HEK293 (cell line): ENCODE data around the gene TNFRSF8.
"Not testable (repeated sequence)": the region's sequence is repeated elsewhere in the genome, so short reads cannot be mapped to it uniquely, and the experiment has no call there.

ENCODE experiments used
- CTCF ChIA-PET: fragments of 350-600 bp; formaldehyde crosslinking; extraction: SDS; loops from one replicate; lab custom pipeline; 2021; ENCODE audit warnings: antibody characterized with exemption; lab: Yijun Ruan, JAX
- POLR2A ChIA-PET: fragments of 300-600 bp; formaldehyde crosslinking; extraction: SDS; loops from one replicate; lab custom pipeline; 2020; ENCODE audit warnings: antibody characterized with exemption, inconsistent platforms; lab: Yijun Ruan, JAX
- H3K27ac ChIP-seq: fragments of 200-500 bp; sonication (Bioruptor generic); 2 replicates; pipeline ENCODE4 v1.5.1; 2014; ENCODE audit warnings: low read depth, low read length, control low read depth, inconsistent platforms; ENCODE audit errors: extremely low read depth
- H3K36me3 ChIP-seq, 2 experiments: fragments of 200-500 bp in 1 of 2; sonication (Bioruptor generic) in 1 of 2; 1 replicate in 1 of 2; 2 replicates in 1 of 2; pipeline ENCODE4 v1.5.1; 2014 to 2017; ENCODE audit warnings: inconsistent platforms in 2 of 2, low read length in 2 of 2; ENCODE audit not compliant: control insufficient read depth in 2 of 2, insufficient read depth in 1 of 2
- H3K4me1 ChIP-seq: fragments of 200-500 bp; sonication (Bioruptor generic); 2 replicates; pipeline ENCODE4 v1.5.1; 2014; ENCODE audit warnings: mild to moderate bottlenecking, low read length, inconsistent platforms; ENCODE audit not compliant: control insufficient read depth, insufficient read depth
- H3K4me3 ChIP-seq: 2 replicates; pipeline ENCODE4 v1.5.1; 2011; ENCODE audit warnings: low read depth, mild to moderate bottlenecking, control low read depth, low read length, moderate library complexity
- H3K9me3 ChIP-seq: fragments of 200-500 bp; sonication (Bioruptor generic); 2 replicates; pipeline ENCODE4 v1.5.1; 2014; ENCODE audit warnings: low read depth, low read length, inconsistent platforms; ENCODE audit not compliant: control insufficient read depth, insufficient read depth
- EGR2 ChIP-seq: fragments of 450-650 bp; formaldehyde crosslinking; IDR thresholded peaks from 2 replicates; pipeline ENCODE4 v1.5.1; 2016; ENCODE audit warnings: low read depth, missing biosample characterization, missing genetic modification characterization
- FEZF1 ChIP-seq: fragments of 450-650 bp; formaldehyde crosslinking; IDR thresholded peaks from 2 replicates; pipeline ENCODE4 v1.5.1; 2016; ENCODE audit warnings: missing biosample characterization, missing genetic modification characterization
- GLIS2 ChIP-seq: fragments of 450-650 bp; formaldehyde crosslinking; IDR thresholded peaks from 2 replicates; pipeline ENCODE4 v1.5.1; 2016; ENCODE audit warnings: missing biosample characterization, missing genetic modification characterization
- MYNN ChIP-seq: fragments of 450-650 bp; formaldehyde crosslinking; IDR thresholded peaks from 2 replicates; pipeline ENCODE4 v1.5.1; 2016; ENCODE audit warnings: missing biosample characterization, missing genetic modification characterization, borderline replicate concordance
- ZFHX2 ChIP-seq: fragments of 450-650 bp; formaldehyde crosslinking; conservative IDR thresholded peaks from 2 replicates; pipeline ENCODE4 v1.5.1; 2016; ENCODE audit warnings: missing biosample characterization, missing genetic modification characterization
- ZNF274 ChIP-seq, 2 experiments: fragments of 200-500 bp in 1 of 2; fragments of 450-650 bp in 1 of 2; sonication (Bioruptor generic) in 1 of 2; formaldehyde crosslinking in 1 of 2; IDR thresholded peaks; 2 replicates each; pipeline versions ENCODE4 v1.5.1 to v1.6.1; 2014 to 2016; ENCODE audit warnings: borderline replicate concordance in 1 of 2, inconsistent platforms in 1 of 2, low read length in 1 of 2, missing biosample characterization in 1 of 2, missing genetic modification characterization in 1 of 2
- ZNF341 ChIP-seq: fragments of 450-650 bp; formaldehyde crosslinking; IDR thresholded peaks from 2 replicates; pipeline ENCODE4; 2016; ENCODE audit warnings: low read depth, missing biosample characterization, missing genetic modification characterization
- ZNF473 ChIP-seq: fragments of 450-650 bp; formaldehyde crosslinking; IDR thresholded peaks from 2 replicates; pipeline ENCODE4 v1.5.1; 2017; ENCODE audit warnings: missing biosample characterization, missing genetic modification characterization
- ZNF621 ChIP-seq: fragments of 450-650 bp; formaldehyde crosslinking; IDR thresholded peaks from 2 replicates; pipeline ENCODE4 v1.5.1; 2017; ENCODE audit warnings: missing biosample characterization, missing genetic modification characterization
- ZNF660 ChIP-seq: fragments of 450-650 bp; IDR thresholded peaks from 2 replicates; pipeline ENCODE4 v1.5.1; 2018; ENCODE audit warnings: missing biosample characterization, mild to moderate bottlenecking, missing genetic modification characterization
- ZNF701 ChIP-seq: fragments of 450-650 bp; formaldehyde crosslinking; IDR thresholded peaks from 2 replicates; pipeline ENCODE4 v1.5.1; 2016; ENCODE audit warnings: missing biosample characterization, missing genetic modification characterization
- ZNF837 ChIP-seq: fragments of 450-650 bp; formaldehyde crosslinking; IDR thresholded peaks from 2 replicates; pipeline ENCODE4 v1.5.1; 2016; ENCODE audit warnings: missing biosample characterization, missing genetic modification characterization

Gene TNFRSF8

GRCh38 chr1:12037486-12038355 is 25.4 kb upstream of the TNFRSF8 start:
- no peaks in the 10 kb centered on the region for H3K36me3 ChIP-seq
- no peak overlapping the region for H3K27ac ChIP-seq
- CTCF ChIA-PET = interaction anchor here (0.7 to 1.3 kb wide), 4 partner anchors 19 to 41 kb away, joined by 3 to 5 read pairs (median 4); partner anchors contain the start of gene MIIP
- 0 out of 2 replicates have a peak, but pooled peaks cover 3% of the 10 kb centered on the region for H3K4me1 ChIP-seq
- H3K4me3 ChIP-seq = no peak overlapping the region
- no peaks in the 10 kb centered on the region for H3K9me3 ChIP-seq
- TF ChIP-seq ZNF701 (tag by site-specific recombination) = no peak
- peak; percentile 90; the same call in 1 of the 2 replicates for TF ChIP-seq EGR2
- TF ChIP-seq ZFHX2 = peak; percentile 83
- TF ChIP-seq, all 188 proteins: peak for 2
- POLR2A ChIA-PET = interaction anchor here (0.5 to 1.9 kb wide), 6 partner anchors 9 to 128 kb away, joined by 3 to 6 read pairs (median 3); partner anchors contain the start of gene MIIP

DNA sequence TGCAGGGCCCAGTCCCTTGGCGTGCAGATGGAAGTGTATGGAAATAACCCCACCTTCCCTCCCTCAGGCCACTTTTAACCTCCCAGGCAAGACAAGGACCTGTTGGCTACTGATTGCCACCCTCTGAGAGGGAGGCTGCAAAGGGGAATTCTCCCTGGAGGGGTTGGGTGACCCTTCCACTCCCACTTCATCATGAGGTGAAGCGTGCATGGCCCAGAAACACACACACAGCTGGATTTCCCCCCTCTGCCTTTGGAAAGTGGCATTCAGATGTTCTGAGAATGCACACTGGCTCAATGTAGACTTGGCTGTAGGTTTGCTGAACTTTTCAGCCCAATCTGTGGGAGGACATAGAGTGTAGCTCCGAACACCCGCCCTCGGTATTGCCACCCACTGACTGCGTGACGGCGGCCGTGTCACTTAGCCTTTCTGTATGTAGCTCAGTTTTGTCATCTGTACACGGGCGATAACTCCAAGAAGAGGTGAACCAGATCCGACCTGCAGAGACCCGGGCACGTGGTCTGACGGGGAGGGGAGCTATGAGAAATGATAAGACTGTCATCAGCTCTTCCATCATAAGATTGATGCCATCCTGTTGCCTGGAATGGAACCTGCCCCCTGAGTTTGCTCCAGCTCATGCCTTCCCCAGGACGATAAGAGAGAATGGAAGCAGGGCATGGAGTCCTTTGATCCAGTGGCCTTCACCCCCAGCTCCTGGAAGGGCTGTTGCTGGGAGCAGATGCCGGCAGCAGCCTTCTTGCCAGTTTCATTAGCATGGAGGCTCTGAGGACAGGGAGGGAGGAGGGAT is 24.5 kb upstream of the TNFRSF8 start:
- POLR2A ChIA-PET = interaction anchor here (0.5 to 1.9 kb wide), 4 partner anchors 19 to 129 kb away, joined by 3 to 6 read pairs (median 4); partner anchors contain the start of gene MIIP
- 0 out of 2 replicates have a peak, but pooled peaks cover 3% of the 10 kb centered on the region for H3K4me1 ChIP-seq
- no peaks in the 10 kb centered on the region for H3K9me3 ChIP-seq
- no peak overlapping the region for H3K27ac ChIP-seq
- H3K4me3 ChIP-seq = no peak overlapping the region
- CTCF ChIA-PET = interaction anchor here (0.6 to 1.6 kb wide), 4 partner anchors 20 to 86 kb away, joined by 3 to 5 read pairs (median 4); partner anchors contain the start of gene MIIP
- no peaks in the 10 kb centered on the region for H3K36me3 ChIP-seq
- no peak for TF ChIP-seq ZNF621 (tag by site-specific recombination)
- 0 out of 2 replicates have a peak, but pooled peaks have one; percentile 14 for TF ChIP-seq ZNF341 (tag by site-specific recombination)
- TF ChIP-seq ZFHX2 = peak; percentile 79
- TF ChIP-seq ZNF660 (tag by site-specific recombination) = no peak
- TF ChIP-seq EGR2 = peak; percentile 55

DNA sequence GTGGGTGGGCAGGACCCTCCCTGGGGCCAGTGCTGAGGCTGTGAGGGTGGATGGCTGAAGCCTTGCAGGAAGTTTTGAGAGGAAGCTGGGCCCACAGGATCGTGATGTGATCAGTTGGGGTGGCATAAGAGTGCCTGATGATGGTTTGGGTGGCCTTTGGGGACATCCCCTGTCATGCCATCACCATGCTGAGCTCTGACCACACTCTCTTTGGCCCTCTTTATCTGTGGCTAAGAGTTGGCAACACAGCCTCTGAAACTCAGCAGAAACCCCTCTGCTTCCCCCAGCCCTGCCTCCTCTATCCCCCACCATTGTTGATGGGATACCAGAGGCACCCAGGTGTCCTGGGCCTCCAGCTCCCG is 24.0 kb upstream of the TNFRSF8 start:
- Histone ChIP-seq H3K4me3 (no peak overlapping the region), H3K36me3 (no peaks in the 10 kb centered on the region), H3K4me1 (0 out of 2 replicates have a peak, but pooled peaks cover 3% of the 10 kb centered on the region), H3K9me3 (no peaks in the 10 kb centered on the region), H3K27ac (no peak overlapping the region)
- no peak for TF ChIP-seq ZNF473 (tag by site-specific recombination)
- no peak for TF ChIP-seq ZNF837 (tag by site-specific recombination)
- TF ChIP-seq ZNF274 (IDR thresholded peaks at IDR 0.05; ENCODE audit: low read length) = no peak
- no peak for TF ChIP-seq ZNF274 (tag by site-specific recombination; IDR thresholded peaks at IDR 0.05; ENCODE audit: borderline replicate concordance)
- no peak for TF ChIP-seq MYNN (tag by site-specific recombination)
- no peak for TF ChIP-seq FEZF1 (tag by site-specific recombination)
- 0 out of 2 replicates have a peak, but pooled peaks have one; percentile 3 for TF ChIP-seq EGR2
- TF ChIP-seq GLIS2 (tag by site-specific recombination) = no peak
- POLR2A ChIA-PET = interaction anchor here (1.2 kb wide), 1 partner anchor 19 kb away, joined by 3 read pairs; no protein-coding TSS in a partner anchor
- CTCF ChIA-PET = interaction anchor here (0.6 to 1.6 kb wide), 4 partner anchors 8 to 85 kb away, joined by 3 to 4 read pairs (median 4); no protein-coding TSS in a partner anchor

DNA sequence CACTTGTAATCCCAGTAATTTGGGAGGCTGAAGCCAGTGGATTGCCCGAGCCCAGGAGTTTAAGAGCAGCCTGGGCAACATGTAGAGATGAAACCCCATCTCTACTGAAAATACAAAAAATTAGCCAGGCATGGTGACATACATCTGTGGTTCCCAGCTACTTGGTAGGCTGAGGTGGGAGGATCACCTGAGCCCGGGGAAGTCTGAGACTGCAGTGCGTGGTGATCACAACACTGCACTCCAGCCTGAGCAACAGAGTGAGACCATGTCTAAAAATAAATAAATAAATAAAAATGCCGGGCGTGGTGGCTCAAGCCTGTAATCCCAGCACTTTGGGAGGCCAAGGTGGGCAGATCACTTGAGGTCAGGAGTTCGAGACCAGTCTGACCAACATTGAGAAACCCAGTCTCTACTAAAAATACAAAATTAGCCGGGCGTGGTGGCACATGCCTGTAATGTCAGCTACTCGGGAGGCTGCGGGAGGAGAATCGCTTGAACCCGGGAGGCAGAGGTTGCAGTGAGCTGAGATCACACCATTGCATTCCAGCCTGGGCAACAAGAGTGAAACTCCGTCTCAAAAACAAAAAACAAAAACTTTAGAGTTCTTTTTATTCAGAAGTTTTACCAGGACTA is 23.2 kb upstream of the TNFRSF8 start:
- not testable (repeated sequence) for H3K4me3 ChIP-seq, H3K27ac ChIP-seq, H3K36me3 ChIP-seq, H3K9me3 ChIP-seq, H3K4me1 ChIP-seq
- ChIA-PET CTCF (interaction anchor here (0.6 to 1.6 kb wide), 4 partner anchors 9 to 40 kb away, joined by 4 to 5 read pairs (median 4); partner anchors contain the start of gene MIIP), POLR2A (interaction anchor here (1.0 kb wide), 1 partner anchor 21 kb away, joined by 3 read pairs; the partner anchor contains the start of gene MIIP)
